Neuronal stem cell (in vitro differentiated cells): ENCODE data around the gene GPHN.

Experiments used
- DNase-seq: peaks from one replicate; pipeline ENCODE4 v3.0.0-alpha.2; 2013; ENCODE audit warnings: low spot score
- H2AFZ ChIP-seq: one replicate; pipeline ENCODE4 v1.6.1; 2013; ENCODE audit warnings: mild to moderate bottlenecking, low read length, inconsistent platforms
- H2AK5ac ChIP-seq: 2 replicates; pipeline ENCODE4 v1.6.1; 2013; ENCODE audit warnings: low read depth, mild to moderate bottlenecking, inconsistent platforms, low read length, moderate library complexity, mixed read lengths
- H2BK120ac ChIP-seq: 2 replicates; pipeline ENCODE4 v1.6.1; 2013; ENCODE audit warnings: low read depth, mild to moderate bottlenecking, inconsistent platforms, low read length, moderate library complexity, mixed read lengths
- H2BK12ac ChIP-seq: one replicate; pipeline ENCODE4 v1.6.1; 2013; ENCODE audit warnings: low read length, inconsistent platforms
- H2BK15ac ChIP-seq: 2 replicates; pipeline ENCODE4 v1.6.1; 2013; ENCODE audit warnings: mild to moderate bottlenecking, low read length, inconsistent platforms, mixed read lengths
- H2BK5ac ChIP-seq: one replicate; pipeline ENCODE4 v1.6.1; 2013; ENCODE audit warnings: inconsistent platforms, mild to moderate bottlenecking, low read length, moderate library complexity
- H3K14ac ChIP-seq: one replicate; pipeline ENCODE4 v1.6.1; 2013; ENCODE audit warnings: low read length, inconsistent platforms
- H3K18ac ChIP-seq: 2 replicates; pipeline ENCODE4 v1.6.1; 2013; ENCODE audit warnings: low read length, inconsistent platforms
- H3K23ac ChIP-seq: 2 replicates; pipeline ENCODE4 v1.6.1; 2013; ENCODE audit warnings: low read depth, mild to moderate bottlenecking, mixed read lengths, low read length, inconsistent platforms; ENCODE audit not compliant: poor library complexity
- H3K27ac ChIP-seq: replicated peaks from 3 replicates; pipeline ENCODE4 v1.5.1; 2013; ENCODE audit warnings: low read length, inconsistent platforms
- H3K27me3 ChIP-seq, 3 experiments: 2 replicates each; pipeline ENCODE4 v1.6.1; 2013; ENCODE audit warnings: low read length in 3 of 3, mild to moderate bottlenecking in 2 of 3, inconsistent platforms in 1 of 3, low read depth in 1 of 3, mixed read lengths in 1 of 3, moderate library complexity in 1 of 3; ENCODE audit not compliant: control insufficient read depth in 3 of 3, insufficient read depth in 3 of 3
- H3K36me3 ChIP-seq, 2 donors: replicated peaks in 1 of 2; 2 replicates each; pipeline ENCODE4 v1.6.1; 2013; ENCODE audit warnings: low read length in 2 of 2; ENCODE audit not compliant: control insufficient read depth in 2 of 2, insufficient read depth in 2 of 2
- H3K4ac ChIP-seq: 2 replicates; pipeline ENCODE4 v1.6.1; 2013; ENCODE audit warnings: inconsistent platforms, mild to moderate bottlenecking, low read length, moderate library complexity
- H3K4me1 ChIP-seq, 2 donors: 1 replicate in 1 of 2; 2 replicates in 1 of 2; pipeline ENCODE4 v1.6.1; 2013; ENCODE audit warnings: low read length in 2 of 2, low read depth in 1 of 2; ENCODE audit not compliant: control insufficient read depth in 2 of 2, insufficient read depth in 1 of 2
- H3K4me2 ChIP-seq: one replicate; pipeline ENCODE4 v1.6.1; 2013; ENCODE audit warnings: mild to moderate bottlenecking, low read length, inconsistent platforms; ENCODE audit not compliant: insufficient read depth, poor library complexity, severe bottlenecking
- H3K4me3 ChIP-seq, 2 donors: 2 replicates each; pipeline ENCODE4 v1.5.1; 2013; ENCODE audit warnings: low read length in 2 of 2, mild to moderate bottlenecking in 2 of 2, inconsistent platforms in 1 of 2, moderate library complexity in 1 of 2
- H3K79me1 ChIP-seq: one replicate; pipeline ENCODE4 v1.6.1; 2013; ENCODE audit warnings: low read depth, mild to moderate bottlenecking, inconsistent platforms, low read length, moderate library complexity
- H3K9ac ChIP-seq: one replicate; pipeline ENCODE4 v1.6.1; 2013; ENCODE audit warnings: mild to moderate bottlenecking, low read depth, low read length, inconsistent platforms; ENCODE audit not compliant: poor library complexity
- H3K9me3 ChIP-seq, 2 donors: replicated peaks in 1 of 2; 2 replicates each; pipeline versions ENCODE3 to v1.6.1; 2013; ENCODE audit warnings: low read length in 2 of 2, mild to moderate bottlenecking in 2 of 2, inconsistent platforms in 1 of 2, low read depth in 1 of 2, mixed read lengths in 1 of 2, moderate library complexity in 1 of 2; ENCODE audit not compliant: control insufficient read depth in 2 of 2, insufficient read depth in 1 of 2
- H4K8ac ChIP-seq: one replicate; pipeline ENCODE4 v1.6.1; 2013; ENCODE audit warnings: low read depth, mild to moderate bottlenecking, inconsistent platforms, low read length, moderate library complexity
- H4K91ac ChIP-seq: one replicate; pipeline ENCODE4 v1.6.1; 2013; ENCODE audit warnings: low read length, low read depth, mild to moderate bottlenecking, inconsistent platforms; ENCODE audit not compliant: poor library complexity
- WGBS, 2 donors: extraction: QIAGEN DNeasy Blood & Tissue Kit; methylation state at CpG; one replicate each; pipeline ENCODE4 v1.1.7; 2013; ENCODE audit warnings: missing lambda C conversion rate in 2 of 2, mixed read lengths in 1 of 2; ENCODE audit not compliant: insufficient read length in 2 of 2, insufficient replicate concordance in 1 of 2; ENCODE audit errors: extremely low coverage in 2 of 2; 5-methylcytosine and 5-hydroxymethylcytosine counted together

GPHN gene

DNA sequence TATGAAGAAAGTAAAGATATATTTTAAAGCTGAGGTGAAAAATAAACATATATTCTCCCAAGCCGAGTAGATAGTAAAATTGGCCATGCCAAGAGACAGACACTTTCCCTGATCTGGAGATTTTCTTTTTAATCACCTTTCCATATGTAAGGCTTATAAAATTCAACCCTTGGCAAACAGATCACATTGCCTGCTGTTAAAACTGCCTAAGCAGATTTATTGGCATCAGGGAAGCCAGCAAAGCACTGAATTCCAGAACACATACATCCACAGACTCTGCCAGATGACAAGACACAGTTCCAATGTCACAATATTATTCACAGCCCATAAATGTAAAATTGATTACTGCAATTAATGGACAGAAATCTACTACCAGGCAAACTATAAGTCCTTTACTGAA lies 603.1 kb downstream of the GPHN start:
- Histone ChIP-seq H3K14ac (no peak overlapping the region), H2AFZ (no peak overlapping the region), H3K4me3 (no peak overlapping the region), H3K4ac (no peak overlapping the region), H2BK5ac (no peak overlapping the region), H3K27me3 (no peaks in the 10 kb centered on the region), H2BK12ac (no peak overlapping the region), H4K91ac (no peak overlapping the region), H3K27ac (no peak overlapping the region), H3K4me1 (peaks cover 0 to 2% of the 10 kb centered on the region in 2 donors), H3K79me1 (no peaks in the 10 kb centered on the region), H2BK120ac (no peak overlapping the region), H3K23ac (no peak overlapping the region), H3K9me3 (no peaks in the 10 kb centered on the region), H4K8ac (no peak overlapping the region), H3K18ac (no peak overlapping the region), H3K36me3 (no peaks in the 10 kb centered on the region), H3K9ac (no peak overlapping the region), H2AK5ac (no peak overlapping the region), H2BK15ac (no peak overlapping the region), H3K4me2 (no peak overlapping the region)
- DNase-seq = no peak
- no CpG with 5 or more reads among the region's 1 CpG for WGBS, 2 donors

GRCh38 chr14:67112344-67112743 lies 604.4 kb downstream of the GPHN start:
- DNase-seq = no peak
- WGBS, 2 donors = no CpG with 5 or more reads among the region's 2 CpGs
- no peaks in the 10 kb centered on the region for H3K9me3 ChIP-seq
- no peak overlapping the region for H3K23ac ChIP-seq
- no peak overlapping the region for H2BK12ac ChIP-seq
- peaks cover 0 to 2% of the 10 kb centered on the region in 2 donors for H3K4me1 ChIP-seq
- no peak overlapping the region for H3K4me3 ChIP-seq
- no peak overlapping the region for H3K18ac ChIP-seq
- no peak overlapping the region for H3K4ac ChIP-seq
- no peak overlapping the region for H3K9ac ChIP-seq
- H3K27ac ChIP-seq = no peak overlapping the region
- H4K8ac ChIP-seq = no peak overlapping the region
- no peak overlapping the region for H3K14ac ChIP-seq
- H2BK5ac ChIP-seq = no peak overlapping the region
- H2BK15ac ChIP-seq = no peak overlapping the region
- H3K79me1 ChIP-seq = no peaks in the 10 kb centered on the region
- no peak overlapping the region for H3K4me2 ChIP-seq
- H3K36me3 ChIP-seq = no peaks in the 10 kb centered on the region
- H2BK120ac ChIP-seq = no peak overlapping the region
- H3K27me3 ChIP-seq = no peaks in the 10 kb centered on the region
- H2AFZ ChIP-seq = no peak overlapping the region
- H2AK5ac ChIP-seq = no peak overlapping the region
- no peak overlapping the region for H4K91ac ChIP-seq

DNA sequence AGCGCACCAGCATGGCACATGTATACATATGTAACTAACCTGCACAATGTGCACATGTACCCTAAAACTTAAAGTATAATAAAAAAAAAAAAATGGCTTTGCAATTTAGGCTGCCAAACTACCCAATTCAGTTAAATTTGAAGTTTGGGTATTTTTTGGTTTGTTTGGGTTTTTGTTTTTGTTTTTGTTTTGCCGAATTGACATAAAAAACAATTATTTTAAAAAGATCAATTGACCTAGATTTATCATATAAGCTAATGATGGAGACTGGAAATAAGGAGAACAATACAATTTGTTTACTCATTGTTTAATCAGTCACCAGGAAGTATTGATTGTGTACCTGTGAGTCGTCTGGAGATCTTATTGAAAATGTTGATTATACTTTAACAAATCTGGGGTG lies 619.2 kb downstream of the GPHN start:
- H3K79me1 ChIP-seq = no peaks in the 10 kb centered on the region
- no peaks in the 10 kb centered on the region for H3K27me3 ChIP-seq
- no peak overlapping the region for H3K4me3 ChIP-seq
- H3K23ac ChIP-seq = no peak overlapping the region
- H3K4me2 ChIP-seq = no peak overlapping the region
- no peak overlapping the region for H3K18ac ChIP-seq
- no peak overlapping the region for H2BK12ac ChIP-seq
- H4K91ac ChIP-seq = no peak overlapping the region
- H4K8ac ChIP-seq = no peak overlapping the region
- H3K9ac ChIP-seq = no peak overlapping the region
- no peak for DNase-seq
- H3K4me1 ChIP-seq = no peaks in the 10 kb centered on the region
- H3K36me3 ChIP-seq = peaks cover 0 to 18% of the 10 kb centered on the region in 2 donors
- no peak overlapping the region for H3K4ac ChIP-seq
- no peak overlapping the region for H3K14ac ChIP-seq
- no peak overlapping the region for H2BK15ac ChIP-seq
- no peak overlapping the region for H2AK5ac ChIP-seq
- no peak overlapping the region for H2BK120ac ChIP-seq
- no peak overlapping the region for H2BK5ac ChIP-seq
- no peak overlapping the region for H3K27ac ChIP-seq
- H2AFZ ChIP-seq = no peak overlapping the region
- H3K9me3 ChIP-seq = peaks cover 0 to 13% of the 10 kb centered on the region in 2 donors
- no CpG with 5 or more reads among the region's 3 CpGs for WGBS, 2 donors

DNA sequence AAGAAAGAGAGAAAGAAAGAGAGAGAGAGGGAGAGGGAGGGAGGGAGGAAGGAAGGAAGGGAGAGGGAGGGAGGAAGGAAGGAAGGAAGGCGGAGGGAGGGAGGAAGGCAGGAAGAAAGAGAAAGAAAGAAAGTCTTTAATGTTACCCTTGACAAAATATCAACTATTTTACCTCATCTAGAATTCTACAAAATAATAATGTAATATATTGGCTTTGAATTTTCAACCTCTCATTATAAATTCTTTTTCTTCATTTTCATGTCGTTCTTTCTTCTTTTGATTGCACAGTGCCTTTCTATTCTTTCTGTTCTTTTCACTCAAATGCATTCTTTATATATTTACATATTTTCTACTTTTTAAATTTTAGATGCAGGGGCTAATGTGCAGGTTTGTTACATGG lies 621.8 kb downstream of the GPHN start:
- H4K91ac ChIP-seq = no peak overlapping the region
- H2BK120ac ChIP-seq = no peak overlapping the region
- no peaks in the 10 kb centered on the region for H3K27me3 ChIP-seq
- no peaks in the 10 kb centered on the region for H3K4me1 ChIP-seq
- no peak overlapping the region for H2BK5ac ChIP-seq
- no peak for DNase-seq
- peaks cover 0 to 11% of the 10 kb centered on the region in 2 donors for H3K9me3 ChIP-seq
- H3K79me1 ChIP-seq = no peaks in the 10 kb centered on the region
- no peak overlapping the region for H3K23ac ChIP-seq
- H3K27ac ChIP-seq = no peak overlapping the region
- H2AK5ac ChIP-seq = no peak overlapping the region
- no peak overlapping the region for H3K14ac ChIP-seq
- H3K4me2 ChIP-seq = no peak overlapping the region
- no peak overlapping the region for H2BK12ac ChIP-seq
- WGBS, 2 donors = no CpG with 5 or more reads among the region's 2 CpGs
- H3K18ac ChIP-seq = no peak overlapping the region
- no peak overlapping the region for H3K4ac ChIP-seq
- H4K8ac ChIP-seq = no peak overlapping the region
- H3K9ac ChIP-seq = no peak overlapping the region
- no peak overlapping the region for H2AFZ ChIP-seq
- H3K36me3 ChIP-seq = peaks cover 0 to 4% of the 10 kb centered on the region in 2 donors
- H3K4me3 ChIP-seq = no peak overlapping the region
- no peak overlapping the region for H2BK15ac ChIP-seq
